H1 (cell line): ENCODE results near the gene FAM83B. TPM values are rescaled to one million over a fixed set of nuclear protein-coding genes. Genes with fewer than 3 reads are reported as not detected.

Experiments used
- EP300 ChIP-seq, 2 experiments: IDR thresholded peaks; 1 replicate in 1 of 2; 2 replicates in 1 of 2; pipeline ENCODE4 v1.6.1; 2011 to 2012; ENCODE audit warnings: low read depth in 2 of 2, low read length in 2 of 2, mild to moderate bottlenecking in 2 of 2, borderline replicate concordance in 1 of 2, inconsistent platforms in 1 of 2, moderate library complexity in 1 of 2
- polyA plus RNA-seq, 7 experiments: library from polyadenylated mRNA; depleted of rRNA in 3 of 7; stranded (reverse) in 5 of 7; unstranded in 2 of 7; fragments of >200 nt in 5 of 7; fragments of 200-250 nt in 2 of 7; gene quantifications; 1 replicate in 5 of 7; 2 replicates in 1 of 7; 4 replicates in 1 of 7; pipeline versions ENCODE4 v1.2.1 to v1.2.3, GENCODE V29; 2011 to 2013; ENCODE audit warnings: missing spikeins in 2 of 7, mixed read lengths in 2 of 7
- total RNA-seq: library from RNA; stranded (reverse); fragmentation: NEBNext Ultra II Directional; extraction: Animal tissue kit (Norgen Biotek cat#: 25700); gene quantifications from 2 replicates; pipeline ENCODE4 v1.2.1, GENCODE V29; 2021

FAM83B gene
- total and polyA plus RNA-seq, 2 of the 8 experiments (the other 6 are each of a cell fraction or from before 2014, with no cell fraction given), result 0.71 to 5.7 TPM

GRCh38 chr6:54874349-54875048 is 27.9 kb downstream of the FAM83B start (continued):
- TF ChIP-seq EP300 (IDR thresholded peaks at IDR 0.05; ENCODE audit: borderline replicate concordance in 1 of 2, low read depth in 2 of 2, low read length in 2 of 2), result no peak
